Activated T-helper 1 cell treated with anti-CD3 and anti-CD28 coated beads, Interleukin-12 subunit alpha, Interleukin-12 subunit beta, Interleukin-2, Interleukin-4 antibody, amounts not matched to agents 30 ng/mL and 10 ng/mL and 1 ng/mL, durations not matched to agents 14 hours and 24 hours and 36 hours (primary cell): ENCODE measurements around the gene PDRG1. TPM values are rescaled to one million over a fixed set of nuclear protein-coding genes. Genes with fewer than 3 reads are reported as not detected.

Experiments
- DNase-seq: peaks from one replicate; pipeline ENCODE4 v3.0.0; 2021; ENCODE audit warnings: low spot score
- H3K27ac Mint-ChIP-seq: one replicate; pipeline ENCODE4 v1.8.0; 2021; ENCODE audit warnings: mild to moderate bottlenecking, mixed read lengths
- H3K27me3 Mint-ChIP-seq: one replicate; pipeline ENCODE4 v1.8.0; 2022; ENCODE audit warnings: mild to moderate bottlenecking, moderate library complexity, mixed read lengths; ENCODE audit not compliant: insufficient read depth
- H3K36me3 Mint-ChIP-seq: one replicate; pipeline ENCODE4 v1.8.0; 2021; ENCODE audit warnings: low read depth, mixed read lengths
- H3K4me1 Mint-ChIP-seq: one replicate; pipeline ENCODE4 v1.8.0; 2021; ENCODE audit warnings: low read depth, mixed read lengths
- H3K4me3 Mint-ChIP-seq: one replicate; pipeline ENCODE4 v1.8.0; 2021; ENCODE audit warnings: mild to moderate bottlenecking, moderate library complexity, mixed read lengths
- H3K9me3 Mint-ChIP-seq: one replicate; pipeline ENCODE4 v1.8.0; 2021; ENCODE audit warnings: mixed read lengths
- intact Hi-C: fragments of 100-400 bp; cut with micrococcal nuclease; formaldehyde crosslinking; loops from one replicate; pipeline ENCODE4 v1.15.1; 2024
- total RNA-seq: library from RNA; stranded (reverse); gene quantifications from 2 replicates; pipeline ENCODE4 v1.2.3, GENCODE V29; 2022

PDRG1 gene
- total RNA-seq = 20.0 and 20.5 TPM in 2 replicates

GRCh38 chr20:31951530-31952453 is at the start of gene PDRG1:
PDRG1 (minus strand) TSS chr20:31952046; CDS start chr20:31951961, 85 bp downstream.
- H3K36me3 Mint-ChIP-seq = peaks cover 30% of the 10 kb centered on the region
- H3K27ac Mint-ChIP-seq = peak within 1 kb of the TSS; percentile 95
- peak; percentile 96 for DNase-seq
- peaks cover 28% of the 10 kb centered on the region for H3K4me1 Mint-ChIP-seq
- peak within 1 kb of the TSS; percentile 97 for H3K4me3 Mint-ChIP-seq
- intact Hi-C loops = loop anchor here (1.0 to 5.0 kb wide), 10 partner anchors 17 to 1861 kb away; partner anchors contain the start of genes ASXL1, BCL2L1, CHMP4B and PLAGL2
- no peaks in the 10 kb centered on the region for H3K9me3 Mint-ChIP-seq
- peaks cover 8% of the 10 kb centered on the region for H3K27me3 Mint-ChIP-seq

DNA sequence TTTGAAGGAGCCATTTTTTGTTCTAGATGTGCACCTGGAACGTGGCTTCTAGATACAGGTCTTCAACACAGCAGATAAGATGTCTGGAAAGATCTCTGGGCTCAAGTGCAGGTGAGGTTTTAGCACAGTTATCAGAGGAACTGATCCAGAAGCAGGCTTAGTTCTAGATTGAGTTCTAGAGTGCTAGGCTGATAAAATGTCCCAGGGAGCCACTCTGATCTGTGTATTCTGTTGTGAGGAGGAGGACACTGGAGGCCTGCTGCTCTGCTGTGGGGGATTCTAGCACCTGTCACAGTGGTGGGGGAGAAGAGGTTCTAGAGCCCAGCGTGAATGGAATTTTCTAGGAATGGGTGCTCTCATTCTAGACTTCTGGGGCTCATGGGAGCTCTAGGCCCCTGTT is 46.4 kb upstream of the PDRG1 start:
- Mint-ChIP-seq H3K9me3 (no peaks in the 10 kb centered on the region), H3K36me3 (no peaks in the 10 kb centered on the region), H3K4me1 (no peaks in the 10 kb centered on the region)

DNA sequence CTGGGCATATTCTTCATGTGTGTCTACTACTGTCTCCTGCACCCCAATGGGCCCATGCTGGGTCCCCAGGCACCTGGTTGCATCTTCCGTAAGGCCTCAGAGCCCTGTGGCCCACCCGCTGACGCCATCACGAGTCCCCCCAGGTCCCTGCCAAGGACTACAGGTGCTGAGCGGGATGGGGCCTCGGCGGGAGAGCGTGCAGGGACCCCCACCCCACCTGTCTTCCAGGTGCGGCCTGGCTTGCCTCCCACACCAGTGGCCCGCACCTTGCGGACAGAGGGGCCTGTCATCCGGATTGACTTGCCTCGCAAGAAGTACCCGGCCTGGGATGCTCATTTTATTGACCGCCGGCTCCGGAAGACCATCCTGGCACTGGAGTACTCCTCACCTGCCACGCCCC is 45.1 kb upstream of the PDRG1 start:
- H3K4me1 Mint-ChIP-seq = no peaks in the 10 kb centered on the region
- no peak overlapping the region for H3K27ac Mint-ChIP-seq
- H3K9me3 Mint-ChIP-seq = no peaks in the 10 kb centered on the region
- no peak overlapping the region for H3K4me3 Mint-ChIP-seq
- DNase-seq = no peak
- H3K27me3 Mint-ChIP-seq = peaks cover 30% of the 10 kb centered on the region
- intact Hi-C loops = no loop called here
- no peaks in the 10 kb centered on the region for H3K36me3 Mint-ChIP-seq

More for the DNA sequence above, 46.4 kb upstream of the PDRG1 start:
- intact Hi-C loops = no loop called here
- Mint-ChIP-seq H3K27me3 (peaks cover 24% of the 10 kb centered on the region), H3K4me3 (no peak overlapping the region), H3K27ac (no peak overlapping the region)
- DNase-seq = no peak

- H3K27me3 Mint-ChIP-seq = peaks cover 33% of the 10 kb centered on the region
- no peaks in the 10 kb centered on the region for H3K4me1 Mint-ChIP-seq
- H3K4me3 Mint-ChIP-seq = no peak overlapping the region
- DNase-seq = no peak
- no peaks in the 10 kb centered on the region for H3K9me3 Mint-ChIP-seq
- intact Hi-C loops = no loop called here
- no peak overlapping the region for H3K27ac Mint-ChIP-seq
- H3K36me3 Mint-ChIP-seq = no peaks in the 10 kb centered on the region
Observed at GRCh38 chr20:31992086-31992485, 40.2 kb upstream of the PDRG1 start.

DNA sequence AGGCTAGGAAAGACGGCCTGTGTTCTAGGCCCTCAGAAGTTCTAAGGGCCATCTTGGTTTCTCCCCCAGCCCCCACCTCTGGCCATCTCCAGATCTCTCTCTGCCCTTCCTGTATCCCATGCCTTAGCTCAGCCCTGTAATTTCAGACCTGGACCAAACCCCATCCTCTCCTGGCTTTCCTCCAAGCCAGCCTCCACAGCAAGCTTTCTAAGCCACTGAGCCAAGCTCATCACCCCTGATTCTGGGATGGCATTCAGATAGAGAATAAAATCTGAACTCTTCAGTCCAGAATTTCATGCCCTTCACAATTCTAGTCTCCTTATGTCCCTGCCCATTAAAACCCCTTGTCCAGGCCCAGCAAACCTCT is 39.5 kb upstream of the PDRG1 start:
- DNase-seq = no peak
- intact Hi-C loops = no loop called here
- no peaks in the 10 kb centered on the region for H3K9me3 Mint-ChIP-seq
- no peak overlapping the region for H3K4me3 Mint-ChIP-seq
- peaks cover 33% of the 10 kb centered on the region for H3K27me3 Mint-ChIP-seq
- H3K27ac Mint-ChIP-seq = no peak overlapping the region
- no peaks in the 10 kb centered on the region for H3K36me3 Mint-ChIP-seq
- H3K4me1 Mint-ChIP-seq = no peaks in the 10 kb centered on the region

GRCh38 chr20:31990641-31991338 is 38.9 kb upstream of the PDRG1 start:
- Mint-ChIP-seq H3K4me3 (no peak overlapping the region), H3K4me1 (no peaks in the 10 kb centered on the region)
- intact Hi-C loops = no loop called here

GRCh38 chr20:31989030-31989645 is 37.3 kb upstream of the PDRG1 start:
- Mint-ChIP-seq H3K4me3 (no peak overlapping the region), H3K4me1 (no peaks in the 10 kb centered on the region), H3K27me3 (peaks cover 18% of the 10 kb centered on the region), H3K36me3 (no peaks in the 10 kb centered on the region), H3K9me3 (no peaks in the 10 kb centered on the region), H3K27ac (no peak overlapping the region)
- DNase-seq = no peak
- intact Hi-C loops = no loop called here

More at GRCh38 chr20:31990641-31991338, 38.9 kb upstream of the PDRG1 start:
- Mint-ChIP-seq H3K27ac (no peak overlapping the region), H3K27me3 (peaks cover 29% of the 10 kb centered on the region), H3K36me3 (no peaks in the 10 kb centered on the region), H3K9me3 (no peaks in the 10 kb centered on the region)
- DNase-seq = no peak

DNA sequence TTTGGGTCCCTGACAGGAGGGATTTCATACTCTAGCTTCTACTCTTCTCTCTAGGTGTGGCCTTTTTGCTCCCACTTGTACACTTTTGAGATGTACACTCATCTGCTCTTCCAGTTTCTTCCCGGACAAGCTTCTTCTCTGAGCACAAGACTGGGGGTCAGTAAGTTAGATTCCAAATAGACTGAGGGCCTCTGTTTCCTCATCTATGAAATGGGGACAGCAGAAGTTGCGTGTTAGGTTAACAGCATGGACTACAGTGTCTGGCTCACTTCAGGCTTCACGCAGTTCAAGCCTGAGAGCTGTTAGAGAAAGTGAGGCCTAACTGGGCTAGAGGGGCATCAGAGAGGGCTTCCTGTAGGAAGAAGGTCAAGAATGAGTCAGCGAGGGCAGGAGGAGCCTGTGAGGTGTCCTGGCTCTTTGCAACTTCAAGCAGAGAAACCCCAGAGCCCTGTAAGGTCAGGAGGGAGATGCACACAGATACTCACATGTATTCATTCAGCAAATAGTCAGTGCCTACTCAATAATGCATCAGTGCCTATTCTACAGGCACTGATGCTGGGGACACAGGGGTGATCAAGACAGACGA is 36.7 kb upstream of the PDRG1 start:
- intact Hi-C loops = no loop called here
- no peaks in the 10 kb centered on the region for H3K4me1 Mint-ChIP-seq
- H3K4me3 Mint-ChIP-seq = no peak overlapping the region
- H3K27me3 Mint-ChIP-seq = peaks cover 12% of the 10 kb centered on the region
- no peak for DNase-seq
- no peaks in the 10 kb centered on the region for H3K9me3 Mint-ChIP-seq
- H3K27ac Mint-ChIP-seq = no peak overlapping the region
- no peaks in the 10 kb centered on the region for H3K36me3 Mint-ChIP-seq

GRCh38 chr20:31987744-31988143 is 35.9 kb upstream of the PDRG1 start:
- Mint-ChIP-seq H3K9me3 (no peaks in the 10 kb centered on the region), H3K4me1 (no peaks in the 10 kb centered on the region), H3K27ac (no peak overlapping the region)

GRCh38 chr20:31984981-31985471 is 33.2 kb upstream of the PDRG1 start:
- intact Hi-C loops = no loop called here
- Mint-ChIP-seq H3K27ac (no peak overlapping the region), H3K4me1 (no peaks in the 10 kb centered on the region), H3K9me3 (no peaks in the 10 kb centered on the region), H3K27me3 (peaks cover 9% of the 10 kb centered on the region), H3K4me3 (no peak overlapping the region), H3K36me3 (no peaks in the 10 kb centered on the region)
- no peak for DNase-seq

More at GRCh38 chr20:31987744-31988143, 35.9 kb upstream of the PDRG1 start:
- intact Hi-C loops = no loop called here
- Mint-ChIP-seq H3K4me3 (no peak overlapping the region), H3K27me3 (peaks cover 6% of the 10 kb centered on the region), H3K36me3 (no peaks in the 10 kb centered on the region)
- no peak for DNase-seq

DNA sequence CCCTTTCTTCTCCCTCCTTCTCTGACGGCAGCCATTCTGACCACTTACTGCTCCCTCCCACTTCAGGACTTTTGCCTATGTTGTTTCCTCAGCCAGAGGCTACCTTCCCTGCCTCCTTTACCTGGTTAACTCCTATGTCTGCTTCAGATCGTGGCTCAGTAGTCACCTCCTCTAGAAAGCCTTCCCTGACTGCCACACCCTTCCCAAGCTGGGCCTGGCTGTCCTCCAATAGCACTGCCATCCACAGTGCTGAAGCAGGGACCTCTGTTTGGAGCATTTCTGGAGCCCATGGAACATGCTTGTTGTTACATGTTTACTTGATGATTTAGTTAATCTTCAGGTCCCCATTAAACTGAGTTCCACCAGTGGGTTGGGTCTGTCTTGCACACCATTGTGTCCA is 29.9 kb upstream of the PDRG1 start:
- H3K4me1 Mint-ChIP-seq = no peaks in the 10 kb centered on the region
- DNase-seq = no peak
- H3K9me3 Mint-ChIP-seq = no peaks in the 10 kb centered on the region
- H3K27me3 Mint-ChIP-seq = peaks cover 6% of the 10 kb centered on the region
- intact Hi-C loops = no loop called here
- no peak overlapping the region for H3K27ac Mint-ChIP-seq
- no peaks in the 10 kb centered on the region for H3K36me3 Mint-ChIP-seq
- H3K4me3 Mint-ChIP-seq = no peak overlapping the region

GRCh38 chr20:31979713-31980426 is 28.0 kb upstream of the PDRG1 start:
- H3K4me1 Mint-ChIP-seq = no peaks in the 10 kb centered on the region

More at GRCh38 chr20:31979713-31980426, 28.0 kb upstream of the PDRG1 start:
- intact Hi-C loops = no loop called here
- Mint-ChIP-seq H3K9me3 (no peaks in the 10 kb centered on the region), H3K27me3 (peaks cover 6% of the 10 kb centered on the region), H3K27ac (no peak overlapping the region), H3K36me3 (no peaks in the 10 kb centered on the region), H3K4me3 (no peak overlapping the region)
- no peak for DNase-seq
